Measurements from ENCODE around the gene GLIS1. TPM values are rescaled to one million over a fixed set of nuclear protein-coding genes. Genes with fewer than 3 reads are reported as not detected.

The GLIS1 gene
- total and polyA plus RNA-seq, 2 of the 8 experiments (the other 6 are each of a cell fraction or from before 2014, with no cell fraction given): 0.15 to 0.22 TPM

DNA sequence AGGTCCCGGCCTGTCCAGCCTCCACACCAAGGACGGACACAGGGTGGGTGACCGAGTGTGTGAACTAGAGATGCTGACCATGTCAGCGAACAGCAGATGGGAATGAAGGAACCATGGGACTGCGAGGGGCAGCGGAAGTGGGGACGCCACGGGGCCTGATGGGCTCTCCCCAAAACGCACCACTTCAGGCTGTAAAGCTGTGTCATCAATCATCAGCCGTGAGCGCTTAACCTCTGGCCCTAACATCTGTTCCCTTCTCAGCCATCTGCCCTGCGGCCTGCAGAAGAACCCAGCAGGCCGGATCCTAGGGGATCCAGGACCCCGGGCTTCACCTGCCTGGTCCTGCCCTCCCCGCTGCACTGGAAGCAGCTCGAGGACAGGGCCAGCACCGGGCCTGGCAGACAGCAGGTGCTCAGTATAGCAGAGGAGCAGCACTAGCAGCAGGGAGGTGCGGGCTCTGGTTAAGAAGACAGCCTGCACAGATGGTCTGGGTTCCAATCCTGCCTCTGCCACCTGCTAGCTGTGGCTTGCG is 221.1 kb downstream of the GLIS1 start:
- H3K4me2 ChIP-seq (ENCODE audit: insufficient read depth in 1 of 2, low read depth in 2 of 2, low read length in 2 of 2): no peak overlapping the region
- TF ChIP-seq SUZ12 (IDR thresholded peaks at IDR 0.05; ENCODE audit: low read length): no peak
- no peak for TF ChIP-seq SIN3A (conservative IDR thresholded peaks at IDR 0.05 in 1 of 2, IDR thresholded peaks at IDR 0.05 in 1 of 2; ENCODE audit: low read depth in 1 of 2, low read length in 2 of 2)
- TF ChIP-seq JUN (IDR thresholded peaks at IDR 0.05; ENCODE audit: low read depth, low read length): no peak
- no peak for TF ChIP-seq TAF1 (IDR thresholded peaks at IDR 0.05; ENCODE audit: low read depth, low read length)
- TF ChIP-seq TCF12 (IDR thresholded peaks at IDR 0.05; ENCODE audit: low read depth, low read length): no peak
- no peak for TF ChIP-seq FOSL1 (IDR thresholded peaks at IDR 0.05; ENCODE audit: insufficient read depth, low read depth, low read length)
- no peak for TF ChIP-seq TEAD4 (IDR thresholded peaks at IDR 0.05; ENCODE audit: low read depth, low read length)
- TF ChIP-seq TAF7 (optimal IDR thresholded peaks at IDR 0.05; ENCODE audit: borderline replicate concordance, low read depth, low read length): no peak
- TF ChIP-seq NANOG (IDR thresholded peaks at IDR 0.05; ENCODE audit: insufficient read depth, low read depth, low read length, poor library complexity, severe bottlenecking): no peak
- TF ChIP-seq SIX5 (IDR thresholded peaks at IDR 0.05; ENCODE audit: low read depth, low read length): no peak
- no peak for TF ChIP-seq MAFK (IDR thresholded peaks at IDR 0.05; ENCODE audit: low read depth, low read length)
- TF ChIP-seq RXRA (IDR thresholded peaks at IDR 0.05; ENCODE audit: insufficient read depth, low read depth, low read length): no peak
- no peaks in the 10 kb centered on the region for H3K79me2 ChIP-seq (ENCODE audit: control insufficient read depth in 1 of 2, insufficient read depth in 2 of 2, low read length in 2 of 2)
- H3K23ac ChIP-seq (ENCODE audit: insufficient read length): no peak overlapping the region
- H2AFZ ChIP-seq (ENCODE audit: low read length): no peak overlapping the region
- no peak overlapping the region for H3K9ac ChIP-seq (replicated peaks in 1 of 4; ENCODE audit: extremely low read depth in 1 of 4, low read depth in 3 of 4, low read length in 3 of 4)
- H3K79me1 ChIP-seq (ENCODE audit: low read depth, low read length): no peaks in the 10 kb centered on the region
- no peak overlapping the region for H2BK15ac ChIP-seq (ENCODE audit: low read length)
- H3K56ac ChIP-seq (replicated peaks; ENCODE audit: insufficient read length, low read depth, low read length): no peak overlapping the region
- H2BK120ac ChIP-seq (replicated peaks; ENCODE audit: low read depth, low read length): no peak overlapping the region
- ChIA-PET CTCF (ENCODE audit: partially characterized antibody) (interaction anchor here (1.0 to 2.4 kb wide), 17 partner anchors 8 to 166 kb away, joined by 3 to 12 read pairs (median 4); no protein-coding TSS in a partner anchor), POLR2A (ENCODE audit: partially characterized antibody) (no interaction called here)
- H3K23me2 ChIP-seq (ENCODE audit: low read depth, low read length): no peaks in the 10 kb centered on the region
- no peaks in the 10 kb centered on the region for H3K9me3 ChIP-seq (ENCODE audit: insufficient read depth in 2 of 2, low read depth in 1 of 2, low read length in 1 of 2)
- no peak overlapping the region for H2AK5ac ChIP-seq (ENCODE audit: low read depth, low read length)
- 89% methylated on average over 19 of the region's 19 CpGs; no CpG with 5 or more reads in 1 of the 2 experiments for WGBS, 2 experiments (ENCODE audit: extremely low coverage in 1 of 2, insufficient coverage in 1 of 2, insufficient read length in 1 of 2, insufficient replicate concordance in 2 of 2, low coverage in 1 of 2, low lambda C conversion rate in 2 of 2, missing lambda C conversion rate in 1 of 2)
- no peak overlapping the region for H3K27ac ChIP-seq (ENCODE audit: low read depth, low read length)
- H3K4me1 ChIP-seq (replicated peaks in 1 of 4; ENCODE audit: control insufficient read depth in 3 of 4, insufficient read depth in 4 of 4, low read length in 3 of 4): 0 out of 7 replicates have a peak, but pooled peaks cover 0 to 2% (median 0%) of the 10 kb centered on the region in 4 experiments
- H2BK5ac ChIP-seq (ENCODE audit: low read depth, low read length): no peak overlapping the region
- H3K4me3 ChIP-seq (ENCODE audit: extremely low read depth in 1 of 4, insufficient read depth in 2 of 4, low read depth in 3 of 4, low read length in 4 of 4): no peak overlapping the region
- H2BK20ac ChIP-seq (ENCODE audit: low read length): no peak overlapping the region
- no peak overlapping the region for H3K18ac ChIP-seq (ENCODE audit: extremely low read depth, low read length)
- no peak overlapping the region for H3K14ac ChIP-seq (ENCODE audit: insufficient read length)
- no peak overlapping the region for H2BK12ac ChIP-seq (ENCODE audit: low read depth, low read length)
- H4K91ac ChIP-seq (replicated peaks; ENCODE audit: insufficient read length, low read length): no peak overlapping the region
- no peaks in the 10 kb centered on the region for H3K36me3 ChIP-seq (ENCODE audit: control insufficient read depth in 2 of 4, insufficient read depth in 4 of 4, low read length in 3 of 4)
- H4K8ac ChIP-seq (ENCODE audit: extremely low read depth, insufficient read depth, low read length): no peak overlapping the region
- no peak overlapping the region for H4K5ac ChIP-seq (ENCODE audit: insufficient read length, low read depth, low read length)
- FAIRE-seq (no peak), DNase-seq (ENCODE audit: low read depth in 1 of 2, low spot score in 2 of 2) (no peak)
- no peaks in the 10 kb centered on the region for H4K20me1 ChIP-seq (replicated peaks in 1 of 2; ENCODE audit: control insufficient read depth in 1 of 2, insufficient read depth in 2 of 2, low read length in 2 of 2)
- no peak overlapping the region for H3K4ac ChIP-seq (replicated peaks; ENCODE audit: insufficient read length, low read depth, low read length)
- 0 out of 7 replicates have a peak, but pooled peaks cover 0 to 2% (median 0%) of the 10 kb centered on the region in 4 experiments for H3K27me3 ChIP-seq (replicated peaks in 1 of 4; ENCODE audit: control insufficient read depth in 3 of 4, extremely low read depth in 1 of 4, insufficient read depth in 3 of 4, low read length in 3 of 4)

Measured in H1 (cell line).